GM18499 (cell line): Measurements from ENCODE around the gene FAM156A.
"Not testable (repeated sequence)": the region's sequence is repeated elsewhere in the genome, so short reads cannot be mapped to it uniquely, and the experiment has no call there.

Experiments
- ATAC-seq: cut with Tn5 transposase; IDR thresholded peaks from one replicate; pipeline ENCODE4 v1.9.1; 2021; ENCODE audit warnings: moderate number of reproducible peaks; ENCODE audit not compliant: insufficient read depth, unreplicated experiment

Gene FAM156A, protein sequence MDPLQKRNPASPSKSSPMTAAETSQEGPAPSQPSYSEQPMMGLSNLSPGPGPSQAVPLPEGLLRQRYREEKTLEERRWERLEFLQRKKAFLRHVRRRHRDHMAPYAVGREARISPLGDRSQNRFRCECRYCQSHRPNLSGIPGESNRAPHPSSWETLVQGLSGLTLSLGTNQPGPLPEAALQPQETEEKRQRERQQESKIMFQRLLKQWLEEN

GRCh38 chrX:52958113-52958959 lies at the start of gene FAM156A:
FAM156A (minus strand) TSS chrX:52958518; CDS start chrX:52948588, 9,930 bp downstream.
- peak; percentile 56 for ATAC-seq

GRCh38 chrX:53005327-53005726 lies 47.0 kb upstream of the FAM156A start:
- ATAC-seq = no peak

DNA sequence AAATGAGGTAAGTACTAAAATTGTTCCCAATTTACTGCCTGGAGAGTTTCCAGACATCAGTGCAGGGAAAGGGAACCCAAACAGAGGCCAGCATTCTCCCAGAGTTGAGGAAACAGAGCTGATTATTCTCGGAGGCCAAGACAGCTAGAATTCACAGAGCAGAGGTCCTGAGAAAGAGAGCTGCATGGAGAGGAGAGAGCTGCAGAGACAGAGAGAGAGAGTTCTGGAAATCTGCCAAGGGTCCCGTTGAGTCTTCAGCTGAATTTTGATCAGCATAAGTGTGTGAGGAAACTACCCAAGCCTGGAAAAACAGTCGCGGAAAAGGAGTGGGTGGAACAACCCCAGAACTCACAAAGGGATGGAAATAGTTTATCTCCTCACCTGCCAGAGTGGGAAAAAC lies 46.5 kb upstream of the FAM156A start:
- no peak for ATAC-seq

GRCh38 chrX:53004038-53004437 lies 45.7 kb upstream of the FAM156A start:
- ATAC-seq = no peak

DNA sequence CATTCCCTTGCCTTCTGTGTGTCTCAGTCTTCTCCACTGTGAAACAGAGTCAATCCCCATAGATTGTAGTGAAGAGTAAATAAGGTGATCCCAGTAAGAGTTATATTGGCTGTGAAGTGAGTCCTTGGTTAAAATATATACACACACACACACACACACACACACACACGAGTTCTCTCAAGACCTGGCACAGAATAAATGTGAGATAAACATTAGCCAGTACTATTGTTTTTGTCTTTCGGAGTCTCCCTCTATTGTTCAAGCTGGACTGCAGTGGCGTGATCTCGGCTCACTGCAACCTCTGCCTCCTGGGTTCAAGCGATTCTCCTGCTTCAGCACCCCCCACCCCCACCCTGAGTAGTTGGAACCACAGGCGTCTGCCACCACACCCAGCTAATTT lies 44.8 kb upstream of the FAM156A start:
- no peak for ATAC-seq

- ATAC-seq = no peak
These were observed 43.6 kb upstream of the FAM156A start for GRCh38 chrX:53001958-53002357.

GRCh38 chrX:53000447-53001135 lies 42.3 kb upstream of the FAM156A start:
- ATAC-seq = no peak

GRCh38 chrX:52995987-52996331 lies 37.6 kb upstream of the FAM156A start:
- ATAC-seq = no peak

DNA sequence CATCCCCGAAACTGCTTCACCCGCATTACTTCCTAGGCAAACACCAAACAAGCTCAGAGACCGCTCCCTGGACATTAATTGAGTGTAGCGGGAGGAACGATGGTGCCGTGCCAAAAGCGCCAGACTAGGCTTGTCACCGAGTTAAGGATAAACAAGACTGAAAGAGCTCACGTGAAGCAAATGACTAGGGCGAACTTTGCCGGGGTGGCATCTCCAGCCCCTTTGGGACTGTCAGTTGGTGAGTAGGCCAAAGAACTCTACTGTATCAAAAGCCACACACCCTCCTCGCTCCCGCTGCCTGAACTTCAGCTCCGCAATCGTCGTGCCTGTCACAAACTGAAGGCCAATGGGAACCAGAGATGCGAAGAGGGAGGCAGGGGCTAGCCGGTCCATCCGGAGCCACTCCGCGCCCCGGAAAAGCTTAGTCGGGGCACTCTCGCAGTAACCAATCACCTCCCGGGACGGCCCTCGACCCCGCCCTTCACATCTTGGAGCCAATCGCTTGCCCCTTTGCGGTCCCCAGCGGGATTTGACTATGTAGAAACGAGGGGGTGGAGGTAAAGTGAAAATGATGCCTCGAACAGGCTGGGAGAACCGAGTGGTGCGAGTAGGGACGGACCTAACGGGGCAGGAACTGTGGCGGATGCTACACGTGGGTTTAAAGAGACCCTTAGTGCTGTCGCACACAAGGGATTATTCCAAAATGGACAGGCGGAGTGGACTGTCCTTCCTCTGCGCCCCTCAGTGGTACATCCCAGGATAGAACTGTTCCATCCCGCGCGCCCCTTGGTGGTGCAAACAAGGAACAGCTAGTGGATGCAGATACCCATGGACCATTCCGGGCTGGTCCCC lies 37.0 kb upstream of the FAM156A start:
- ATAC-seq = peak; percentile 78

DNA sequence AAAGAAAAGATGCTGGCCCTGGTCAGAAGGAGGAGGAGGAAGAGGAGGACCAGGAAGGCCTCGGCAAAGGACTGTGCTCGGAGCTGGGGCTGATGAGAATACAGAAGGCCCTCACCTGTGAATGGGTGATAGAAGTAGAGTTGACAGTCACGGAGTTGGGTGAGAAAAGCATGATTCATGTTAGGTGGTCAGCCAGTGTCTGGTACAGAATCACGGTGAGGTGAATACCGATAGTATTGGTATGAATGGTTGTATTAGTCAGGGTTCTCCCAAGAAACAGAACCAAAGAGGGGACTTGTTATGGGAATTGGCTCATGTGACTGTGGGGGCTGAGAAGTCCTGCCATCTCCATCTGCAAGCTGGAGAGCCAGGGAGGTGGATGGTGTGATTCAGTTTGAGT lies 32.5 kb upstream of the FAM156A start:
- ATAC-seq = no peak

DNA sequence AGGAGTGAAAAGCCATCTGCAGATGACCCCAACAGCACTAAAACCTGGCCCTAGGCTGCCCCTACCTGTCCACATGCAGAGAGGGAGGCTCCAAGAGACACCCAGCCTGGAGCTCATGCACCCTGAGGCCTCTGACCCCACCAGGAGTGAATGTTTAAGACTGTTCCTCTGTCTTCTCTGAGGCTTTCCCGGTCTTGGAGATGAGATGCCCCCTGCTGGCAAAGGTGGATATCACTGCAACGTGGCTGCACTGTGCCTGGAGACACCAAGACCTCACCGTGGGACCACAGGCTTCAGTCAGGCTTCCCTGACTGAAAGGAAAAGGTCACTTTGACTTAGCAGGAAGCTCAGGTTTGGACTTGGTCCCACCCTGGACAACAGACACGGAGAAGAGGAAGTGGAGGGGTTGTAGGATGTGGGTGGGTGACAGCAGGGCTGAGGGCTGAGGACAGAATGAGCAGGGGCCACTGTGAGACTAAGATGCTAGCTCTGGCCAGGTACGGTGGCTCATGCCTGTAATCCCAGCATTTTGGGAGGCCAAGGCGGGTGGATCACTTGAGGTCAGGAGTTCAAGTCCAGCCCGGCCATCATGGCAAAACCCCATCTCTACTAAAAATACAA lies 31.8 kb upstream of the FAM156A start:
- ATAC-seq = not testable (repeated sequence)

DNA sequence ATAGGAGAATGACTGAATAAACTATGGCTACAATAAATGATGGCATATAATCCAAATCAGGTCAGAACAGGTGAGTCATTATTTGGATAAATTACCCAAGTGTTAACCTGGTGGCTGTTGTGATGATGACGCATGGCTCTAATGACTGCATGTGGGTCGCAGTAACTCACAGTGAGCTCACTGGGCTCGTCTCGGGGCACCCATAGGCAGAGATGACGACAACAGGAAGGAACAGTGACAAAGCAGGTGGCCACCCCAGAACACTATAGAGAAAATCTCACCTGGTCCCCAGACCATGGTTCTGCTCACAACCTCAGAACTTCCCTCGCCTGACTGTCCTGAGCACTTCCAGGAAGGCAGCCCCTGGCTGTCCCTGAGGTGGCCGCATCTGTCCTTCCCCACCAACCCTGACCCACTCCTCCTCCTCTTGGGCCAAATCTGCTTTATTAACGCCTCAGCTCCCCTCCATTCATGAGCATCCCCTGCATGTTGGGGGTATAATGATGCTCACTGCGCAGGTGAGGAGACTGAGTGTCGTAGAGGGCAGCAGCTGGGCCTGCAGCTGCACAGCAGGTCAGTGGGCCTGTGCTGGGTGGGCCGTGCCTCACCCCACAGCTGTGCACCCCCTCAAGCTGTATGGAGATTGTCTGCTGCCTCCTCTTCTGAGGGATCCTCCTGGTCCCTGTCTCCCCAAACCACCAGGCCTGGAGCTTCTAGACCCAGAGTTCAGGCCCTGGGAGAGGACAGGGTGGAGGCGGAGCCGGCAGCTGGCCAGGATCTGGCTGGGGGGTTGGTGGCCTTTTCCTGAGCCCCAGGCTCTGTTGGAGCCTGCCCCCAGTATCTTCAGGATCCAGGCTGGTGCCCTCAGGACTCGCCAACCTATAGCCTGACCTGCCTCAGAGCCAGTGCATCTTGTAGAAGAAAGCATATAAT lies 30.9 kb upstream of the FAM156A start:
- ATAC-seq = no peak

- no peak for ATAC-seq
These were observed 25.1 kb upstream of the FAM156A start for GRCh38 chrX:52983321-52984000.

- no peak for ATAC-seq
These were observed 21.7 kb upstream of the FAM156A start for GRCh38 chrX:52979993-52980392.

DNA sequence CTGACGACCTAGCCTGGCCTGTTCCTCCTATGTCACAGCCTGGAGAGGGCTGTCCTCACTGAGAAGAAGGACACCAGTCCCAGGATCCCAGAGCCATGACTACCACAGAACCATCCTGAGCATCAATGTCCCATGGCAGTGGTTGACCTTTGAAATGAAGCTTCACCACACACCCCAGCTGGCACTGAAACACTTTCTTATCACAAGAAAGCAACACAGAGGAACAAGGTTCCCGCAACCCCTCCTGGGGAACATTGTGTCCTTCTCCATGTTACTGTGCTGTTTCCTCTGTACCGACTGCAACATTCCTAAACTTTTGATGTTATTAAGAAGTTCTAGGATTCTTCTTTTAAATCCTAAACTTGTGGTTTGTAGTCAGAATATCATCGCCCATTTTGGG lies 21.2 kb upstream of the FAM156A start:
- no peak for ATAC-seq

DNA sequence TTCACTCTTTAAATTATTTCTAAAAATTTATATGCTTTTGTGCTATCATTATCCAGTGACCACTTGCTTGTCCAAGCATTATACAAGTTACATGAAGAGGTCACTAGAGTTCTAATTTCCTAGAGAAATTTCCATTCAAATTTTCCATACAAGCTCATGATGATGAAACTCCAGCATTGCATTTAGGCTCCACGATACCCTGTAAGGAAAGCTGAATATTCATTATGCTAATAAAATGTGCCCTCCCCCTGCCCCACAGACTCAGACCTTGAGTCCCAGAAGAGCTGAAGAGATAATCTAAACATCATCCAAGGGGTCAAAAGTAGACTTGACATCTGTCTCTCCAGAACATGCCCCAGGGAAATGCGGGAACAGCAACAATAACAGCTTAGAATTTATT lies 19.6 kb upstream of the FAM156A start:
- no peak for ATAC-seq

DNA sequence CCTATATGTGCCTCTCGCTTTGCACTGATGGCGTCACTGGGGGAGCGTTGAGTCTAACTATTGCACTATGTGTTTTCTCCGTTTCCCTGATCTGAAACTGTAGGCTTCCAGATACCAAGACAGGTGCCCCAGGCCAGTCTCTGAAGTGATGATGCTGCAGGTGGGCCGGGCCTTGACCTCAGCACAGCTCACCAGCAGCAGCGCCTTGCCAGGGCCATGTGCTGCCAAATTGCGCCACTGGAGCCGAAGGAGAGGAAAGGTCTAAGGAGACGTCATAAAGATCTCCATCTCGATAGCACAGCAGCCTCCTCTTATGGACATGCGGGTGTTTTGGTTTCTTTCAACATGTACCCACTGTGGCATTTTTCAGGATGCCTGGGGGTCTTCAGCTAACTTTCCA lies 17.3 kb upstream of the FAM156A start:
- ATAC-seq = not testable (repeated sequence)

DNA sequence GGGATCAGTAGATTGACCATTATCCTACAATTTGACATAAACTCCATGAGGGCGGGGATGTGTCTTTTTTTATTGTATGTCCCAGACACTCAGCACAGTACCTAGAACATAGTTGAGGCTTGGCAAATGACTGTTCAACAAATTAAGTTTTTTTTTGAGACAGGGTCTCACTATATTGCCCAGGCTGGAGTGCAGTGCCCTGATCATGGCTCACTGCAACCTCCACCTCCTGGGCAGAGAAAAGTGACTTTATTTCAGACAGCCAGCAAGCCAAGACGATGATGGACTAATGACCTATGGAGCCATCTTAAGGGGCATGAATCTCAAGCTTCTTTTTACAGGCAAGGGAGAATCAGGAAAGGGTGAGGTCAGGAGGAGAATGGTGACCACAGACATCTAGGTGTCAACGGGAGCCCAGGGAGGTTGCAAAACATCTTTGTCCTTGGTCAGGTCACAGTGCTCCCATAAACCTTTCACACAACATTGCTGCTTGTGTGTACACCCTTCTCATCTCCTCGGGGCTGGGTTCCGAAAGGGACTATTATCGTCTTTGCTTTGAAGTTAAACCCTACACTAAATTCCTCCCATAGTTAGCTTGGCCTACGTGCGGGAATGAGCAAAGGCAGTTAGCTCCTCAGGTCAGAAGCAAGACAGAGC lies 16.1 kb upstream of the FAM156A start:
- ATAC-seq = not testable (repeated sequence)
